Pons (tissue), 1 donor: Measurements from ENCODE around the gene COL6A3.
"Not testable (repeated sequence)": the region's sequence is repeated elsewhere in the genome, so short reads cannot be mapped to it uniquely, and the experiment has no call there.

Experiments used
- DNase-seq: peaks from one replicate; pipeline ENCODE4 v3.0.0-alpha.2; 2016; ENCODE audit warnings: low spot score

COL6A3 gene

DNA sequence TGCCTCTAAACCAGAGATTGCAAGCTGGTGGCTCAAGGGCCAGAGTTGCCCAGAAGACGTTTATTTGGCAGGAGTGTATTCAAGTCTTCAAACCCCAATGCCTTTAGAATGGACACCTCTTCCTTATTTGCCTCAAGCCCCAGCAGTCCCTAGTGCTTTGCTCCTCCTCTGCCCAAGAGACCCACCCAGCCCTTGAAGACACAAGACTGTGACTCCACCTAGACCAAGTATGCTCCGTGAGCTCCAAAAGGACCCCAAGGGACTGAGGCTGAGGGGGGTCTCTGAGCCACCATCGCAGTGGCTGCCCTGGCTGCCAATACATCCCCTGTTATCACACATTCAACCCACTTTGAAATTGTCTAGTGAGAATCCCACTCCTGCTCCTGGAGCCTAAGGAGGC is 99.3 kb downstream of the COL6A3 start:
- no peak for DNase-seq

DNA sequence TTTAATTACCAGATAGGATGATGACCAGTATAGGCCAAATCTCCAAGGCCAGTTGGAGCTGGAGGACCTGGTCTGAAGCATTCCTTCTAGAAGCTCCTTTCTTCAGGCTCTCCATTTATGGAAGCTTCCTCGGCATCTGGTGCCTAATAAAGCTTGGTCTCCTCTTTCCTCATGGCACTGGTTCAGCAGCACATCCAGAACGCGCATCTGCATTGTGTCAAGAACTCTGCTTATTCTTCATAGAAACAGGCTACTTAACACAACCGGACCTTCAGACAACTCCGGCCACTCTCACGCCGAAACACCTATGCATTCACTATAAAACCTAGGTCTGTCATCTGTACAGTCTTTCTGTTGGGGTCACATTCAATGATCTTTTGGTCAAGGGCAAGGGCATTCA is 99.8 kb downstream of the COL6A3 start:
- no peak for DNase-seq

DNA sequence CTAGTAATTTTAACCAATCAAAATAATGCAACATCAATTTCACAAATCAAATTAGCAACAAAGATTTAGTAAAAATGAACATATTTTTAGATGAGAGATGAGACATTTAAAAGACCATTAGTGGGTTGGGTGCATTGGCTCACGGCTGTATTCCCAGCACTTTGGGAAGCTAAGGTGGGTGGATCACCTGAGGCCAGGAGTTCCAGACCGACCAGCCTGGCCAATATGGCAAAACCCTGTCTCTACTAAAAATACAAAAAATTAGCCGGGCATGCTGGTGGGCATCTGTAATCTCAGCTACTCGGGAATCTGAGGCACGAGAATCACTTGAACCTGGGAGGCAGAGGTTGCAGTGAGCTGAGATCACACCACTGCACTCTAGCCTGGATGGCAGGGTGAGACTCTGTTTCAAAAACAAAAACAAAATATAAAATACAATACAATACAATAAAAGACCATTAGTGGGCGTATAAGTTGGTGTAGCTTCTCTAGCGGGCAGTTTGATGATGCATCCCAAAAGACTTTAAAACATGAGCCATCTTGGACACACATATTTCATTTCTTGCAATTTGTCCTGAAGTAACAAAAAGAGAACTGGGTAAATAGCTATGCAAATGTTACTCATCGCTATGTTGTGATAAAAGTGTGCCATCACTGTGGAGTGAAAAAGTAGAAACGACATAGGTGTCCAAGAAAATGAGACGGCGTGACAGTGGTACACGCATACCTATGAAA is 101.8 kb downstream of the COL6A3 start:
- DNase-seq, result no peak

DNA sequence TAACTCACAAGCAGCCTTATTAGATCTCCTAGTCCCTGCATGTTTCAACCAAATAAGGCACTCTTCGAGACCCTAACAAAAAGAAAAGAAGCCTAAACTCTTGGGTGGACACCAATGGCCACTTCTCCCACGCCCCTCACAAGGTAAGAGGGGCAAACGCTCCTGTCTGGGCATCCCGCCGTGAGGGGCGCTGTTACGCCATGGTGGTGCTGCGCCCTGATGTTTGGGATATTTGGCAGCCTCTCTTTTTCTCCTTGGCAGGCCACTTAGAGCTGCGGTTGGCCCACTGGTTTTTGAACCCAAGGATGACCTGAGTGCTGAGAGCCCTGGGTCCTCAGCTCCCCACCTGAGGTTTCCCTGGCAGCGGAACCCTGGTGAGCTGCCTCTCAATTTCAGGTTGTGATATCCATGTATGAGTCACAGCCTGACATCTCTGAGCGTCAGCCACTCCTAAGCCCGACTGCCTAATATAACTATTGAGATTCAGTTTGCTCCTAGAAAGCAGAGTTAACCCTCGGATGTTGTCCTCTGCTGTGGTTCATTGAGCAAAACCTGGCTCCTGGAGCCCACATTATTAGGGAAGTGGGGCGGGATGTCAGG is 103.3 kb downstream of the COL6A3 start:
- no peak for DNase-seq

DNA sequence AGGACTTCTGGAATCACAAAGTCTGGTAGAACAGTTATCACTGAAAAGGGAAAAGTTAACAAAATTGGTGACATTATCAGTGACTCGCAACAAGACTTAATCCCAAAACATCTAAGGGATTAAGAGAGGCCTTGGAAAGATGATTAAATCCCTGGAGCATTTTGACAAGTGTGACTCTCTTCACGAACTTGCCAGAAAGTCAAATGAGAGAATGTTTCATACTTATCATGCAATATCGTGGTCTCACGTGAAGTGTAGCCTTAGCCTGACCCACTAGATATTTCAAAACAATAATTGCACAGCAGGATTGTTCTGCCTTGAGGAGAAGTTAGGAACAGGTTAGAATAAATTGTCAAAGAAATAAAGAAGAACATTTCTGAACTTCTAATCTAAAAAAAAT is 104.5 kb downstream of the COL6A3 start:
- DNase-seq, result no peak

DNA sequence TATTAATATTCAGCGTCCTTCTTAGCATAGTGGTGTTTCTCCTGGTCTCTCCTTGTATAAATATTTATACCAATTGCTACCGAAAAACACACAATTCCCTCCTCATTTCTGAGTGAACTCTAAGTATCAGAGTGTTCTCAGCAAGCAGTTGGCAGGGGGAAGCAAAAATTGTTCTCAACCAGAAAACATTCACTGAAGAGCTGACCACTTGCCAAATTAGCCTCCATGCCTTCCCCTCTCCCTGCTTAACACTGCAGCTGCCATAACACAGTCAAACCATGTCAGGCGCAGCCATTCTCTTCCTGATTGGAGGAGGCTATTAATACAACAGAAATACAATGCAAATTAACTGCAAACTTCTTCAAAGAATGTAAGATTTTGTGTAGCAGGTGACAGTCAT is 105.0 kb downstream of the COL6A3 start:
- peak; percentile 25 for DNase-seq

DNA sequence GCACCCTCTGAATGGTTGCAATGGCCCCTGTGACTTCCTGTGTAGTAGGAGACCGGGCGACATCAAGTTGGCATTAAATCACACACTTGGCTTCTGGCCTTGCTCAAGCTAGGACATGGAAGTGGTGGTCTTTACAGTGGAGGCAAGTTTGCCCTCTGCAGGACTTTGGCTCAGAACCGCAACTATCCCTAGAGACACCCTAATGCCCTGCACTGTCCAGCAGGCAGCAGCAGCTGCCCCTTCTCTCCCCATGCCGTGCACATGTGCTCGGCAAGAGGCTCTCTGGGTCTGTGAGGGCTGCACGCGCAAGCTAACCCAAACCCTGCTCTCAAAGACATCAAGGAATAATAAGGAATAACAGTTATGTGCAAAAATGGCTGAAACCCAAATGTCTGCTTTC is 106.5 kb downstream of the COL6A3 start:
- DNase-seq, result no peak

DNA sequence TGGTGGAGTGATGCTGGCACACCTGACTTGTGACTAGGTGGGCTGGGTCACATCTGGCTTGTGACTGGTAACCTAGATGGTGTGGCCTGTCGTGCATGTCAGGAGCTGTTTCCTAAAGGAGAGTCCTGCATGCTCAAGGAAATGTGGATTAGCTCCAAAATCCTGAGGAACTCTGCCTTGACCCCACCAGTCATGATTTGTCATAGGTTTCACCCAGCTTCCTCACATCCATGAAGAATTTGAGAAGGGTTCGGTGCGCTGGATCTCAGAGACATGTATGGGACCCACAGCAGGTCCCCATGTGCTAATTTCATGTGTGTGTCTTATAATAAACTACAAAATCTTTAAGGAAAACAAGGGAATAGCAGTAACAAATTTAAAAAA is 107.2 kb downstream of the COL6A3 start:
- DNase-seq, result no peak

DNA sequence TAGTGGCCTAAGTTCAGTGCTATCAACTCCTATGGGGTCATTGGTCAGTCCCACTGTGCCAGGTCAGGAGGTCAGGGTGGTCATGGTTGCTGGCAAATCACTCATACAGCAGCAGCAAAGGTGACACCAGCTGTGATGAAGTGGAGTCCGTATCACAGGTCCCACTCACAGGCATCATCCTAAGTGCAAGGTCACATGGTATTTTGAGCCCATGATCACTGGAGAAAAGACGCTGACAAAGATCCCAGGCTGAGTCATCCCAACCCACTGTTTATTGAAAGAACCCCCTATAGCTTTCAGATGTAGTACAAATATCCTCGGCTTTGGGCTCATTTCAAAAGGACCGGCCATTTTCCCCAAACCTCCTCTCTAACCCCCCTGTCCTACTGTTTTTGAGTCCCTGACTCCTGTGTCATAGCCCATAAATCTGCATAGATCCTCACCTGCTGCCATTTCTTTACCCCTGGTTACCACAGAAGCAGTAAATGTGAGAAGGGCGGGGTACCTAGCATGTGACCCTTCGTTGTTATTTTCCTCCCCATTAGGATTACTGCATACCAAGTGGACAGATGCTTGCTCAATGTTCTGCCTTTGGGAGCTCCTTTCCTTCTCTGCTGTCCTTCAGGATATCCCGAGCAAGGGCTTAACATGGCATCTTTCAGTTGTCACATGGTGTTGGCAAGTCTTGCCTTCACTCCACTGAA is 107.7 kb downstream of the COL6A3 start:
- no peak for DNase-seq

DNA sequence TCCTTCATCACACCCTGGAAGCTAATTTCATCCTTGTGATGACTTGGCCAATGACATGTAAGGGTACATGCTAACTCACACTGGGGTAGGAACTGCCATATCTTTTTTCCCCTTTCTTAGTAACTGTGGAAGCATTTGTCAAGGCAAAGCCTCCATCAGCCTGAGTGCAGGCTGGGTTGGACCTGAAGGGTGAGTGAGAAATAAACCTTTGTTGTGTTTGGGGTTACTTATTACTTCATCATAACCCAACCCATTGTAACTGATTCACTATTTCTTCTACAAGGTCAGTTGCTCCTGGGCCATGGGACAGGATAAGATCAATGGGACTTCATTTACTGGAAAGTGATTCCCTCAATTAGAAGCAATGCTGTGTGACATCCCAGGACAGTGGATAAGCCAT is 108.4 kb downstream of the COL6A3 start:
- DNase-seq, result no peak

DNA sequence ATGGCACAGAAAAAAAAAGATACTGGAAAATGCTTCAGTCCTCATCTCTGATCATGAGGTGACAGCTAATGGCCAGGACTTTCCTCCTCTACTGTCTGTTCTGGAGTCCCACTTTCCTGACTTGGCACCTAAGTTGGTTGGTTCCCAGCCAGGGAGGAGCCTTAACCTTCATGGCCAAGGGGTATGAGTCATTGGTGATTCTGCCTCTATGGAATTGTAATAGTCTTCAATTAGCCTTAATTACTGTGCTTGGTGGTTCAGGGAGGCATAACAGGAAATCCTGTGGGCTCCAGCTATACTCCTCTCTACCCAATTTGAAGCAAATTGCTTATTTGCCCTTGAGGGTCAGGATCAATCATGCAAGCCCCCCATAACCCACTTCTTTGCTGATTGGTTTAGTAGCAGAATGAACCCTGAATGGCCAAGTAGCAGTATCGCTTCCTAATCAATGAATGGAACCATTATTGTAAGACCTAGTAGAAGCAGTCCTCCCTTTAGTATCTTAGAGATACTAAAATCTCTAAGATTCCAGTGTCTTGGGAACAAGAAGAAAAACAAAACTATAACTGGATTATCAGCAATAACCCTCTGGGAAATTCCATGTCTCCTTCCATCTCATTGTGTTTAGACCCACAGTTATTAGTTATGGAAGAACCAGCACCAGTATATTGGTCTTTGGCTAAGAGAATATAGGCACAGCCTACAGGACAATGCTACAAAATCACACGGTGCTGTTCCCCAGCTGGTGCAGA is 109.0 kb downstream of the COL6A3 start:
- no peak for DNase-seq

DNA sequence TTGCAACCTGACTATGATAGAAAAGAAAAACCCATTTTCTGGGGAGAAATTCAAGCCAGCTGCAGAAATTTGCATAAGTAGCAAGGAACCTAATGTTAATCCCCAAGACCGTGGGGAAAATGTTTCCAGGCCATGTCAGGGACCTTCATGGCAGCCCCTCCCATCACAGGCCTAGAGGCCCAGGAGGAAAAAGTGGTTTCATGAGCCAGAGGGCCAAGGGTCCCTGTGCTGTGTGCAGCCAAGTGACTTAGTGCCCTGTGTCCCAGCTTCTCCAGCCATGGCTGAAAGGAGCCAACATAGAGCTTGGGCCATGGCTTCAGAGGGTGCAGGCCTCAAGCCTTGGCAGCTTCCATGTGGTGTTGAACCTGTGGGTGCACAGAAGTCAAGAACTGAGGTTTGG is 110.7 kb downstream of the COL6A3 start:
- not testable (repeated sequence) for DNase-seq

DNA sequence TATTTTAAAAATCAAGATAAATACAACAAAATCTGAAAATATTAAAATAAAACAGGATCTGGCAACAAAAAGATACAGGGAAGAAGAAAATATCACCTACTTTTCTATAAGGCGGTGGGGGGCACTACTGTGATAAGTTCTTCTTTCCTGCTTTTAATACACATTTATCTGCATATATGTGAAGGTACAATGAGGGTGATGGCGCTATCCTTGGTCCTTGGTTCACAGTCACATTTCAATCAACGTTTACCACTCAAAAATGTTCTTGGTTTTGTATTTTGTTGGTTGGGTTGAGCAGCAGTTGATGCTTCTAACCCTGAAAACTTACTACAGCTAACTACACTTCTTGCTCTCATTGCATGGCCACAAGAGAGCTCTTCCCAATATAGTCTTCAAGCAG is 112.4 kb downstream of the COL6A3 start:
- no peak for DNase-seq

DNA sequence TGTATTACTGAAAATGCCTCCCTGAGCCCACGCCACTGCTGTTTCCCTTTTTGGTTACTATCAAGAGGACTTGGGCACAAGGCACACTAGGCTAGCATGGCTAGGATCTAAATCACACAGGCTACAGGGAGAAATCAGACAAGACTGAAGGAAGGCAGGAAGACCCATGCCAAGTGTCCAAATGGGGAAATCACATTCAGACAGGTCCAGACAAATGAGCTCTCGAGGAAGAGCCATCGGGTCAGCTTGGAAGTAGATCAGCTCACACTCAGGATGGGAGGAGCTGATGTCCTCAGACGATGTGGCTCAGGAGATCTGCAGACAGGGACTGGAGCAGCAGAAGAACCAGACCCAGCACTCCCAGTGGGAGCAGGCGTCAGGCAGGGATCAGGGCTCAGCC is 113.2 kb downstream of the COL6A3 start:
- no peak for DNase-seq

DNA sequence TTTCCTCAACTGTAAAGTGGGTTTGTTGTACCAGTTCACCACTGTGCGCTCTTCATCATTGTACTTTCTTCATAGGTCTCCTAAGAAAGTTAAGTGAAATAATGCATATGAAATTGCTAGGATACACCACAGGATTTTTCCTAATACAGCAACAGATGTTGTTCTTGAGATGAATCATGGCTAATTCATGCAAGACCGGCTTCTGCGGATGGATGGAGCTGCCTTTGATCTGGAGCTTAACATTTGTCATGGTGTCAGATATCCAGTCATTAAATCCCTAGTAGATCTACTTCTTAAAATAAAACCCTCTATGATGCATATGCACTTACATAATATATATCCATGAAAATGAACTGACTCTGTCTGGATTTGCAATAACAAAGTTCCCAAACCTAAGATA is 114.1 kb downstream of the COL6A3 start:
- no peak for DNase-seq

DNA sequence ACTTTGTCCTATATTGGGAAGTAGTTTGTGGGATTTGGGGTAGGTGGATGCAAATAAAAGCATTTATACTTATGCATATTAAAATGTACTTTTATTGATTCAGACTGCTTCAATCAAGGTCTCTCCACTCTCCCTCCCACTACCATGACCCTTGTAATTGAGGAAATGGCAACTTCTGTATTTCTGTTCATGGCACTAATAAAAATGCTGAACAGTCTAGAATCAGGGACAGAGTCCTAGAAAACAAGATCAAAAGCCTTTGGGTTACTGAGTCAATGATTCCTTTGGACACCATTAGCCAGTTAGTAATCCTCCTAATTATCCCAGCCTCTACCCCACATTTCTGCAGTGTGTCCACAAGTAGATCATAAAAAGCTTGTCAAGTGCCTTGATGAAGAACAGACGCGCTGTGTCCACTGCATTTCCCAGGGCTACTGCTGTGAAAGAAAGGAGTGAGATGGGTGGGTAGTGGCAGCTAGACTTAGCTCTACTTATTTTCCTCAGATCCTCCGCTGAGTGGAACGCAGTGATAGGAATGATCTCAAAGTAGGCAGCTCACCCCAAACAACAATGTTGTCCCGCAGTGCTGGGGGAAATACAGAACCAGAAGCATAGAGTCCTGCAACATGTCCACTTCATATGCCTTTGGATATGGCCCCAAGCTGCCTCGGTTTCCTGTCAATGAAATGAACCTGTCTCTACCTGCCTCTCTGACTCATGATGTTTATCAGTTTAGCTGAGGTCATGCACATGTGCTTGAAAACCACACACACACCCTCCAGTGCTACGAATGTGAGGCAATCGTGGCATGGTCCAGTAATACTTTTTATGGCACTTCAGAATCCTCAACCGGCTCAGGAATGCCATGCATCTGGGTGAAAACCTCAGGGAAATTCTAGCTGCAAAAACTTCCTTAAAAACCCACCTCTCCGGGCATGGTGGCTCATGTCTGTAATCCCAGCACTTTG is 115.5 kb downstream of the COL6A3 start:
- no peak for DNase-seq

DNA sequence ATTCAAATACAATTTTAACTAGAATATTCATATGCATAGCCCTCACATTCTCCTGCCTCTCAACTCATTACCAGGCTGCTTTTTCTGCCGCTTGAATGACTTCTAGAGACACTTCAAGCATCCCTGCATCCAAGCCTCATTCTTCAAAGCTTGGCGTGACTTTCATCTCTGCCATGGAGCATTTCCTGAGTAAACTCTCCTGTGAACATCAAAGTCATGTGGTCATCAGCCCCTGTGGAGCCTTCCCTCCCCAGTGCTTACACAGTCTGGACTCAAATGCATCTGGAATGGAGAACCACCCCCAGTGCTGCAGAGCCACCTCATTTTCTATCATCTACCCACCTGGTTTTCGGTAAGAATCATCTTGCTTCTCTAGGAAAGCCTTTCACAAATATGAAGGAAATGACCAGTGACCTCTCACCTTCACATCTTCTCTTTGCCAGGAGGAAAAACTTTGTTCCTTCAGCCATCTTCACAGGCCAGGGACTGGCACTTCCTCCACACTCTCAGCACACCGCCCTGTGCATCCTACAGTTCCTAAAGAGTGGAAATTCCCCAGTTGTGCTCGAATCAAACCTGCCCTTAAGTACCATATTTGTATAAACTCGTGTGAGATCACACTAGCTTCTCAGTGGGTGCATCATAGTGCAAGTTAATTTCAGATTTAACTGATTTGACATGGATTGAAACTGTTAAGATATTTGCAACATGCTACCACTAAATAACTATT is 116.4 kb downstream of the COL6A3 start:
- DNase-seq, result no peak

DNA sequence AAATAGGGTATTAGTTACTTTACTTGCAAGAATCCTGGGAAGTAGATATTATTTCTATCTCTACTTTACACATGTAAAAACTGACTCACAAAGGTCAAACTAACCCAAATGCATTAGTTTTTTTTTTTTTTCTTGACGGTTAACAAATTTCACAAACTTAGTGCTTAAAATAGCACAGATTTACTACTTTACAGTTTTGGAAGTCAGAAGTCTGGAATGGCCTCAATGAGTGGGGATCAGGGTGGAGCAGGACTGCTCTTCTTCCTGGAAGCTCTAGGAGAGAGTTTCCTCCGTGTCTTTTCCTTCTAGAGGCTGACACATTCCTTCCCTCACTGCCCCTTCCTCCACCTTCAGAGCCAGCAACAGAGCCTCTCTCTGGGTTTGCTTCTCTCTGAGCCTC is 117.2 kb downstream of the COL6A3 start:
- DNase-seq, result no peak

DNA sequence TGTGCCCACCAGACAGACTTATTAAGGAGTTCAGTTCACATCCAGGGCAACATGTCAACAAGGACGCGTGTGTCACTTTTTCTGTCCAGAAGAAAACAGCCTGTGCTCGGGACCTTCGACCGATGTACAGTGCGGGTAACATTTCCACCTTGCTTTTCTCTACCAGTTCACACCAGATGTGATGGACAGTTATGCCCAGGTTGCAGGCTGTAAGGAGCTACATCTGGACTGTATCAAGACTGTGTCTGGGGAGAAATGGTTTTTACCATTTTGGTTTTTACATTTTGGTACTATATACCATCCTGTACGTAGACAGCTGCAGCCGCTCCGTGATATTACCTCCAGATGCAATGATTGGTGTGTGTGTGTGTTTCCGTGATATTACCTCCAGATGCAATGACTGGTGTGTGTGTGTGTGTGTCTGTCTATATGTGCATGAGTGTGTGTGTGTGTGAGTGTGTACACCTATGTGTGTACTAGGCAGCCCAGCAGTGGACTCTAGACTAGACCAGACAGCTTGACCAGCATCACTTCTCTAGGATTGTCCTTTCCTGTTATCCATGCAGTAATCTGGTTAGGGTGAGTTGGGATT is 118.0 kb downstream of the COL6A3 start:
- DNase-seq, result no peak

DNA sequence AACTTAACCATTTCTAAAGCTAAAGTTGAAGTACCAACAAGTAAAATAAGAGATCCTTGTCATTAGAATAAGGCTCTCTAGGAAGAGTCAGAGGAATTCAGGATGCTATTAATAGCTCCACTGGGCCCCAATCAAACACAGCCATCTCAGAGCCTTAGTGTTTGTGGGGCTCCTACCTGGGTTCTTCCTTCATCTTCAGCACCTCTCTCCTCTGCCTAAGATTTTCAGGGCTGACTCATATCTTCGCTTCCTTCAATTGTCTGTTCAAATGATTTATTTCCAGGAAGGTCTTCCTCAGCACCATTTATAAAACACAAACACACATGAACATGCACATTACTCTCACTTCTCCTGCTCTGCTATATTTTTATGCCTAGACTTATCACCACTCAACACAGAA is 119.5 kb downstream of the COL6A3 start:
- no peak for DNase-seq

DNA sequence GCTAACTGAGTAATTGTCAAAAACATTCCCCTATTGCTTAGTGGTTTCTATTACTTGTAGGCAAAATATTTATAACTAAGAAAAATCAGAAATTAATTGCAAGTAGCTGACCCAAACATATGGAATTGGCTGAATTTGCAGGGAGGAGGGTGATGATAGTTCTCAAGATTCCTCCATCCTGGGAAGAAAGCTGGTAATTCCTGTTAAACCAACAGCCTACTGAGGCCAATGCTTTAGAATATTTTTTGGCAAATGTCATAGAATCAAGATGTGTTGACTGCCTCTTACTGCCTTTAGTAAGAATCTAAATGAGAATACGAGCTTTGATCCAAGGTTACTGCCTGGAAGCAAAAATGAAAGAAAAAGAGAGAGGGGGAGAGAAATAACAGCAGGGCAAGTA is 120.0 kb downstream of the COL6A3 start:
- DNase-seq, result no peak
